ENCODE measurements around the gene PPIL4. TPM values are rescaled to one million over a fixed set of nuclear protein-coding genes. Genes with fewer than 3 reads are reported as not detected.

The PPIL4 gene, protein sequence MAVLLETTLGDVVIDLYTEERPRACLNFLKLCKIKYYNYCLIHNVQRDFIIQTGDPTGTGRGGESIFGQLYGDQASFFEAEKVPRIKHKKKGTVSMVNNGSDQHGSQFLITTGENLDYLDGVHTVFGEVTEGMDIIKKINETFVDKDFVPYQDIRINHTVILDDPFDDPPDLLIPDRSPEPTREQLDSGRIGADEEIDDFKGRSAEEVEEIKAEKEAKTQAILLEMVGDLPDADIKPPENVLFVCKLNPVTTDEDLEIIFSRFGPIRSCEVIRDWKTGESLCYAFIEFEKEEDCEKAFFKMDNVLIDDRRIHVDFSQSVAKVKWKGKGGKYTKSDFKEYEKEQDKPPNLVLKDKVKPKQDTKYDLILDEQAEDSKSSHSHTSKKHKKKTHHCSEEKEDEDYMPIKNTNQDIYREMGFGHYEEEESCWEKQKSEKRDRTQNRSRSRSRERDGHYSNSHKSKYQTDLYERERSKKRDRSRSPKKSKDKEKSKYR
- polyA plus RNA-seq (2013, experiment 1 of 2): 42.6 TPM
- polyA plus RNA-seq (2013, experiment 2 of 2): 43.9 TPM

DNA sequence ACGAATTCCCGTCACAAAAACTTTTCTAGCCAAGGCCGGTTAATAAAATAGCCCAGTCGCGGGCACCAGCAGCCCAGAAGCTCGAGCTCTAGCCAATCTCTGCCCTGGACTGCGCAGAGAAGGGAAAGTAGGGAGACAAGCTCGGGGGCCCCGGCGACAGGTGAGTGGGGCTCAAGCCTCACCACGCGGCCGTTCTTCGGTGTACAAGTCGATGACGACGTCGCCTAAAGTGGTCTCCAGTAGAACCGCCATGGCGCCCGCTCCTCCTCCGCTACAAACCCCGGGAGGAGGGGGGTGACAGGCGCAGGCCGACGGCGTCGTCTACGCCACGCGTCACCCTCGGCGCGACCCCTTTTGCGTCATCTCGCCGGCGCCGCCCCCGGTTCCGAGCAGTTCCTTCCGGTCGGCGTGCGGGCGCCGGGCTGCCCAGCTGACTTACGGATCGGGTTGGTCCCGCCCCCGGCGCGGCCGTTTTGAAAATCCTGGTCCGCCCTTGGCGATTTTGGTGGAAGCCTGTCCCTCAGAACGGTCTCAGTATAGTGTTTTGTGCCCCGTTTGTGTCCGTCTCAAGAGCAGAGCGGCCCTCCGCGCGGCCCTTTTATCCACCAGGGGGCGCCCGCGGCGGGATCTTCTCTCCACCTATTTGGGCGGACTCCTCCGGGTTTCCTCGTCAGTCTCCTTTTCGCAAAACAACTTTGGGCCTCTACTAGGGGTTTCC lies at the start of gene PPIL4:
PPIL4 (minus strand) TSS at position 290 of the 718 bp plus-strand sequence; CDS start at position 252, 38 bp downstream.
- H3K27me3 ChIP-seq (ENCODE audit: control insufficient read depth in 3 of 3, insufficient read depth in 3 of 3, low read depth in 1 of 3, low read length in 3 of 3): peaks cover 0 to 17% (median 0%) of the 10 kb centered on the region in 3 experiments
- no CpG with 5 or more reads among the region's 71 CpGs for WGBS, 2 donors (ENCODE audit: extremely low coverage in 2 of 2, insufficient read length in 2 of 2, insufficient replicate concordance in 1 of 2)

DNA sequence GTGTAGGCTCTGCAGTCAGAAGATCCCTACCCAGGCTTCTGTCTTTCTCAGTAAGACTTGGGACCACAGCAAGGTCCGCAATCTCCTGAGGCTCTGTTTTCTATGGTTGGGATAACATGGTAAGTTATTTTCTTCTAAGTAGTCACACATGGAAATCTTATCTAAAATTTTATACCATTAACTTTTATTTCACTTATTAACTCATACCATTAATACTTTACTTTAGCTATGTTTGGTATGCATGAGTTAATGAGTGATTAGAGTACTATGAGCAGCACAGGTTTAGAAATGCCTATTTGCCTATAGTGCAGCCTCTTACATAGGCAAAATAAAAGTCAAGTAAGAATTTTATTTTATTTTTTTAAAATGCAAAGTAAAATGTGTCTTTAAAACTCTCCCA lies 47.6 kb upstream of the PPIL4 start:
- Histone ChIP-seq H3K36me3 (replicated peaks in 1 of 2; ENCODE audit: control insufficient read depth in 2 of 2, insufficient read depth in 2 of 2, low read length in 2 of 2) (peaks cover 6 to 85% of the 10 kb centered on the region in 2 donors), H3K4ac (ENCODE audit: low read length) (no peak overlapping the region), H3K18ac (ENCODE audit: low read length) (no peak overlapping the region), H3K23ac (ENCODE audit: low read depth, low read length, poor library complexity) (no peak overlapping the region), H3K9me3 (replicated peaks in 1 of 2; ENCODE audit: control insufficient read depth in 2 of 2, insufficient read depth in 1 of 2, low read depth in 1 of 2, low read length in 2 of 2) (no peaks in the 10 kb centered on the region), H3K4me2 (ENCODE audit: insufficient read depth, low read length, poor library complexity, severe bottlenecking) (no peak overlapping the region), H3K14ac (ENCODE audit: low read length) (no peak overlapping the region), H2AK5ac (ENCODE audit: low read depth, low read length) (no peak overlapping the region), H4K8ac (ENCODE audit: low read depth, low read length) (no peak overlapping the region), H2BK15ac (ENCODE audit: low read length) (no peak overlapping the region), H2BK12ac (ENCODE audit: low read length) (no peak overlapping the region), H2BK5ac (ENCODE audit: low read length) (no peak overlapping the region), H3K9ac (ENCODE audit: low read depth, low read length, poor library complexity) (no peak overlapping the region), H3K4me1 (ENCODE audit: control insufficient read depth in 2 of 2, insufficient read depth in 1 of 2, low read depth in 1 of 2, low read length in 2 of 2) (no peaks in the 10 kb centered on the region), H4K91ac (ENCODE audit: low read depth, low read length, poor library complexity) (no peak overlapping the region), H2AFZ (ENCODE audit: low read length) (no peak overlapping the region), H3K4me3 (ENCODE audit: low read length in 2 of 2) (no peak overlapping the region), H3K27ac (replicated peaks; ENCODE audit: low read length) (no peak overlapping the region), H2BK120ac (ENCODE audit: low read depth, low read length) (no peak overlapping the region), H3K79me1 (ENCODE audit: low read depth, low read length) (peaks cover 2% of the 10 kb centered on the region), H3K27me3 (ENCODE audit: control insufficient read depth in 3 of 3, insufficient read depth in 3 of 3, low read depth in 1 of 3, low read length in 3 of 3) (no peaks in the 10 kb centered on the region)
- WGBS, 2 donors (ENCODE audit: extremely low coverage in 2 of 2, insufficient read length in 2 of 2, insufficient replicate concordance in 1 of 2): no CpG with 5 or more reads among the region's 1 CpG
- DNase-seq (ENCODE audit: low spot score): no peak

More for the DNA sequence above, at the start of gene PPIL4:
- Histone ChIP-seq H3K4me2 (ENCODE audit: insufficient read depth, low read length, poor library complexity, severe bottlenecking) (peak within 1 kb of the TSS; percentile 65), H4K8ac (ENCODE audit: low read depth, low read length) (peak within 1 kb of the TSS; percentile 82), H3K9ac (ENCODE audit: low read depth, low read length, poor library complexity) (peak within 1 kb of the TSS; percentile 90), H2AK5ac (ENCODE audit: low read depth, low read length) (peak within 1 kb of the TSS; percentile 2), H4K91ac (ENCODE audit: low read depth, low read length, poor library complexity) (peak within 1 kb of the TSS; percentile 80), H3K36me3 (replicated peaks in 1 of 2; ENCODE audit: control insufficient read depth in 2 of 2, insufficient read depth in 2 of 2, low read length in 2 of 2) (peaks cover 0 to 16% of the 10 kb centered on the region in 2 donors), H3K23ac (ENCODE audit: low read depth, low read length, poor library complexity) (peak within 1 kb of the TSS; percentile 85), H2BK5ac (ENCODE audit: low read length) (peak within 1 kb of the TSS; percentile 53), H3K18ac (ENCODE audit: low read length) (peak within 1 kb of the TSS; percentile 95), H3K4me1 (ENCODE audit: control insufficient read depth in 2 of 2, insufficient read depth in 1 of 2, low read depth in 1 of 2, low read length in 2 of 2) (peaks cover 5 to 8% of the 10 kb centered on the region in 2 donors), H3K9me3 (replicated peaks in 1 of 2; ENCODE audit: control insufficient read depth in 2 of 2, insufficient read depth in 1 of 2, low read depth in 1 of 2, low read length in 2 of 2) (no peaks in the 10 kb centered on the region), H3K4me3 (ENCODE audit: low read length in 2 of 2) (peak within 1 kb of the TSS; percentile 88 to 89), H3K4ac (ENCODE audit: low read length) (no peak within 1 kb of the TSS), H3K27ac (replicated peaks; ENCODE audit: low read length) (peak within 1 kb of the TSS; percentile 92), H2BK120ac (ENCODE audit: low read depth, low read length) (peak within 1 kb of the TSS; percentile 41), H2AFZ (ENCODE audit: low read length) (peak within 1 kb of the TSS; percentile 99), H3K14ac (ENCODE audit: low read length) (peak within 1 kb of the TSS; percentile 86), H2BK12ac (ENCODE audit: low read length) (no peak within 1 kb of the TSS), H2BK15ac (ENCODE audit: low read length) (peak within 1 kb of the TSS; percentile 78), H3K79me1 (ENCODE audit: low read depth, low read length) (peaks cover 9% of the 10 kb centered on the region)
- DNase-seq (ENCODE audit: low spot score): peak; percentile 94

DNA sequence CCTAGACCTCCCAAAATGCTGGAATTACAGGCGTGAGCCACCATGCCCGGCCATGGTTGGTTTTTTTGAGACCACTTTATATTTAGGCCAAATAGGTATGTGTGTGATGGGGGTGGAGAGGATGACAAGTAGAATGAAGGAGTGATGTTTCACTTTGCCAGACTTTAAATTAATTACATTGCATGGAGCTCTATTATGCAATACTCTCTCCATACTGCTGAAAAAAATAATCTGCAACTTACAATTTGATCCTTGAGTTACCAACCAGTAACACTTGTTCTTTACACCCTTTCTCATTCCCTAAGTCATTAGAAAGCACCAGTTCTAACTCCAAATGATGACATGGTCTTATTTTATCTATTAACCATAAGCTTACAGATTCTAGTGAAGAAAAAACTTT lies 47.1 kb upstream of the PPIL4 start:
- Histone ChIP-seq H3K4ac (ENCODE audit: low read length) (no peak overlapping the region), H2BK12ac (ENCODE audit: low read length) (no peak overlapping the region), H3K79me1 (ENCODE audit: low read depth, low read length) (peaks cover 2% of the 10 kb centered on the region), H4K8ac (ENCODE audit: low read depth, low read length) (no peak overlapping the region), H3K27me3 (ENCODE audit: control insufficient read depth in 3 of 3, insufficient read depth in 3 of 3, low read depth in 1 of 3, low read length in 3 of 3) (no peaks in the 10 kb centered on the region), H3K9me3 (replicated peaks in 1 of 2; ENCODE audit: control insufficient read depth in 2 of 2, insufficient read depth in 1 of 2, low read depth in 1 of 2, low read length in 2 of 2) (no peaks in the 10 kb centered on the region), H4K91ac (ENCODE audit: low read depth, low read length, poor library complexity) (no peak overlapping the region), H3K9ac (ENCODE audit: low read depth, low read length, poor library complexity) (no peak overlapping the region), H3K4me3 (ENCODE audit: low read length in 2 of 2) (no peak overlapping the region), H3K4me2 (ENCODE audit: insufficient read depth, low read length, poor library complexity, severe bottlenecking) (no peak overlapping the region), H3K27ac (replicated peaks; ENCODE audit: low read length) (no peak overlapping the region), H3K14ac (ENCODE audit: low read length) (no peak overlapping the region), H2BK5ac (ENCODE audit: low read length) (no peak overlapping the region), H2AK5ac (ENCODE audit: low read depth, low read length) (no peak overlapping the region), H3K23ac (ENCODE audit: low read depth, low read length, poor library complexity) (no peak overlapping the region), H3K18ac (ENCODE audit: low read length) (no peak overlapping the region), H2BK15ac (ENCODE audit: low read length) (no peak overlapping the region), H3K36me3 (replicated peaks in 1 of 2; ENCODE audit: control insufficient read depth in 2 of 2, insufficient read depth in 2 of 2, low read length in 2 of 2) (peaks cover 6 to 85% of the 10 kb centered on the region in 2 donors), H2BK120ac (ENCODE audit: low read depth, low read length) (no peak overlapping the region), H3K4me1 (ENCODE audit: control insufficient read depth in 2 of 2, insufficient read depth in 1 of 2, low read depth in 1 of 2, low read length in 2 of 2) (no peaks in the 10 kb centered on the region), H2AFZ (ENCODE audit: low read length) (no peak overlapping the region)
- no CpG with 5 or more reads among the region's 2 CpGs for WGBS, 2 donors (ENCODE audit: extremely low coverage in 2 of 2, insufficient read length in 2 of 2, insufficient replicate concordance in 1 of 2)
- DNase-seq (ENCODE audit: low spot score): no peak

DNA sequence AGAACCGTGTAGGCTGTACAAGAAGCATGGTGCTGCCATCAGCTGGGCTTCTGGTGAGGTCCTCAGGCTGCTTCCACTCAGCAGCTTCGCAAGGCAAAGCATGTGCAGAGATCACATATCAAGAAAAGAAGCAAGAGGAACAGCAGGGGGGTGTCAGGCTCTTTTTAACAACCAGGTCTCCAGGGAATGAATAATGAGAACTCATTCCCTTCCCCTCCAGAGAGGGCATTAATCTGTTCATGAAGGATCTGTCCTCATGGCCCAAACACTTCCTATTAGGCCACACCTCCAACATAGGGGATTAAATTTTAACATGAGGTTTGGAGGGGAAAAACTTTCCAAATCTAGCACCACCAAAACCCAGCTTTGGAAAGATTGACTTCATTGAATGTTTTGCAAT lies 40.3 kb upstream of the PPIL4 start:
- H3K23ac ChIP-seq (ENCODE audit: low read depth, low read length, poor library complexity): no peak overlapping the region
- no peaks in the 10 kb centered on the region for H3K9me3 ChIP-seq (replicated peaks in 1 of 2; ENCODE audit: control insufficient read depth in 2 of 2, insufficient read depth in 1 of 2, low read depth in 1 of 2, low read length in 2 of 2)
- no peak overlapping the region for H2BK120ac ChIP-seq (ENCODE audit: low read depth, low read length)
- H2BK5ac ChIP-seq (ENCODE audit: low read length): no peak overlapping the region
- no CpG with 5 or more reads among the region's 2 CpGs for WGBS, 2 donors (ENCODE audit: extremely low coverage in 2 of 2, insufficient read length in 2 of 2, insufficient replicate concordance in 1 of 2)
- H2AK5ac ChIP-seq (ENCODE audit: low read depth, low read length): no peak overlapping the region
- no peaks in the 10 kb centered on the region for H3K79me1 ChIP-seq (ENCODE audit: low read depth, low read length)
- H3K18ac ChIP-seq (ENCODE audit: low read length): no peak overlapping the region
- no peak overlapping the region for H4K8ac ChIP-seq (ENCODE audit: low read depth, low read length)
- H3K9ac ChIP-seq (ENCODE audit: low read depth, low read length, poor library complexity): no peak overlapping the region
- no peaks in the 10 kb centered on the region for H3K4me1 ChIP-seq (ENCODE audit: control insufficient read depth in 2 of 2, insufficient read depth in 1 of 2, low read depth in 1 of 2, low read length in 2 of 2)
- no peaks in the 10 kb centered on the region for H3K27me3 ChIP-seq (ENCODE audit: control insufficient read depth in 3 of 3, insufficient read depth in 3 of 3, low read depth in 1 of 3, low read length in 3 of 3)
- H3K4me3 ChIP-seq (ENCODE audit: low read length in 2 of 2): no peak overlapping the region
- H2AFZ ChIP-seq (ENCODE audit: low read length): no peak overlapping the region
- no peak overlapping the region for H3K27ac ChIP-seq (replicated peaks; ENCODE audit: low read length)
- H3K36me3 ChIP-seq (replicated peaks in 1 of 2; ENCODE audit: control insufficient read depth in 2 of 2, insufficient read depth in 2 of 2, low read length in 2 of 2): peaks cover 7 to 86% of the 10 kb centered on the region in 2 donors
- no peak overlapping the region for H2BK15ac ChIP-seq (ENCODE audit: low read length)
- no peak overlapping the region for H3K4ac ChIP-seq (ENCODE audit: low read length)
- H4K91ac ChIP-seq (ENCODE audit: low read depth, low read length, poor library complexity): no peak overlapping the region
- H2BK12ac ChIP-seq (ENCODE audit: low read length): no peak overlapping the region
- H3K4me2 ChIP-seq (ENCODE audit: insufficient read depth, low read length, poor library complexity, severe bottlenecking): no peak overlapping the region
- DNase-seq (ENCODE audit: low spot score): no peak
- H3K14ac ChIP-seq (ENCODE audit: low read length): no peak overlapping the region
